Peyer's patch (tissue), 4 donors: ENCODE results near the gene SLC6A17. TPM values are rescaled to one million over a fixed set of nuclear protein-coding genes. Genes with fewer than 3 reads are reported as not detected.

Experiments used
- DNase-seq, 3 donors: peaks; one replicate each; pipeline ENCODE4 v3.0.0-alpha.2; 2017 to 2019
- H3K27ac ChIP-seq, 4 donors: fragments of 200-600 bp; sonication (generic); one replicate each; pipeline ENCODE4 v1.5.1; 2016 to 2019
- H3K27me3 ChIP-seq, 2 donors: fragments of 200-600 bp; sonication (generic); one replicate each; pipeline ENCODE4 v1.5.1; 2019
- H3K36me3 ChIP-seq, 3 donors: fragments of 200-600 bp; sonication (generic); one replicate each; pipeline ENCODE4 v1.5.1; 2016 to 2019
- H3K4me1 ChIP-seq, 4 donors: fragments of 200-600 bp; sonication (generic); one replicate each; pipeline ENCODE4 v1.5.1; 2016 to 2019
- H3K4me3 ChIP-seq, 4 donors: fragments of 200-600 bp; sonication (generic); 1 replicate in 3 of 4; 2 replicates in 1 of 4; pipeline ENCODE4 v1.5.1; 2016 to 2019; ENCODE audit warnings: mild to moderate bottlenecking in 1 of 4
- H3K9me3 ChIP-seq, 4 donors: fragments of 200-600 bp; sonication (generic); one replicate each; pipeline ENCODE4 v1.5.1; 2016 to 2019; ENCODE audit warnings: mild to moderate bottlenecking in 1 of 4
- POLR2A ChIP-seq, 2 donors: fragments of 450-650 bp; IDR thresholded peaks; one replicate each; pipeline ENCODE4 v1.5.1; 2017; ENCODE audit warnings: antibody characterized with exemption in 2 of 2, mild to moderate bottlenecking in 2 of 2, moderate library complexity in 2 of 2
- total RNA-seq, 4 donors: library from RNA; depleted of rRNA; stranded (reverse); fragments of >200 nt; gene quantifications; one replicate each; pipeline ENCODE4 v1.1.0, GENCODE V29; 2016
- TF ChIP-seq, protein P1 (sequence below), 6 experiments: fragments of 450-650 bp in 4 of 6; fragments of 200-600 bp in 2 of 6; sonication (generic) in 1 of 6; IDR thresholded peaks; one replicate each; pipeline ENCODE4 v1.5.1; 2017 to 2019; ENCODE audit warnings: antibody characterized with exemption in 6 of 6, mild to moderate bottlenecking in 3 of 6, moderate library complexity in 1 of 6

Gene SLC6A17
- total RNA-seq, 4 donors from 2014 or later: 0.13 to 0.28 TPM; not detected in 2

DNA sequence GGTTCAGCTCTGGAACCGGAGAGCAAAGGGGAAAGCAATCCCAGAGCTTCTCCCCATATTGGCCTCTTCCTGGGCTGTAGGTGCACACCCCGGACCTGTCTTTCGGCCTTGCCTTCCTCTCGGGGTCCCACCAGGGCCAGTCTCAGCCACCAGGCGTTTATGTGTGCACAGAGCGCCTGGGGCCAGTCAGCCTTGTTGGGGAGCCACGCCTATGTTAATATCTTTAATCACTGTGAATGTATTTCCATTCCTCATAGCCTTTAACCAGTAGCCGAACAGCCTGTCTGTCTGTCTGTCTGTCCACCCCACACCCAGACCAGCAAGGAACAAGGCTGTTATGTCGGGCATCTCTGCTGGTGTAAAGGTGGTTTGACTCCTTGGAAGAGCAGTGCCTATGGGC, 78.6 kb downstream of the SLC6A17 start:
- TF ChIP-seq, protein P1, sequence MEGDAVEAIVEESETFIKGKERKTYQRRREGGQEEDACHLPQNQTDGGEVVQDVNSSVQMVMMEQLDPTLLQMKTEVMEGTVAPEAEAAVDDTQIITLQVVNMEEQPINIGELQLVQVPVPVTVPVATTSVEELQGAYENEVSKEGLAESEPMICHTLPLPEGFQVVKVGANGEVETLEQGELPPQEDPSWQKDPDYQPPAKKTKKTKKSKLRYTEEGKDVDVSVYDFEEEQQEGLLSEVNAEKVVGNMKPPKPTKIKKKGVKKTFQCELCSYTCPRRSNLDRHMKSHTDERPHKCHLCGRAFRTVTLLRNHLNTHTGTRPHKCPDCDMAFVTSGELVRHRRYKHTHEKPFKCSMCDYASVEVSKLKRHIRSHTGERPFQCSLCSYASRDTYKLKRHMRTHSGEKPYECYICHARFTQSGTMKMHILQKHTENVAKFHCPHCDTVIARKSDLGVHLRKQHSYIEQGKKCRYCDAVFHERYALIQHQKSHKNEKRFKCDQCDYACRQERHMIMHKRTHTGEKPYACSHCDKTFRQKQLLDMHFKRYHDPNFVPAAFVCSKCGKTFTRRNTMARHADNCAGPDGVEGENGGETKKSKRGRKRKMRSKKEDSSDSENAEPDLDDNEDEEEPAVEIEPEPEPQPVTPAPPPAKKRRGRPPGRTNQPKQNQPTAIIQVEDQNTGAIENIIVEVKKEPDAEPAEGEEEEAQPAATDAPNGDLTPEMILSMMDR (IDR thresholded peaks at IDR 0.05): no peak
- TF ChIP-seq POLR2A (IDR thresholded peaks at IDR 0.05): no peak
- no peak for DNase-seq
- H3K27ac ChIP-seq: no peak overlapping the region
- no peak overlapping the region for H3K4me3 ChIP-seq
- peaks cover 0 to 5% (median 0%) of the 10 kb centered on the region in 4 donors for H3K4me1 ChIP-seq
- peaks cover 0 to 13% (median 0%) of the 10 kb centered on the region in 3 donors for H3K36me3 ChIP-seq
- H3K27me3 ChIP-seq: no peaks in the 10 kb centered on the region
- no peaks in the 10 kb centered on the region for H3K9me3 ChIP-seq

DNA sequence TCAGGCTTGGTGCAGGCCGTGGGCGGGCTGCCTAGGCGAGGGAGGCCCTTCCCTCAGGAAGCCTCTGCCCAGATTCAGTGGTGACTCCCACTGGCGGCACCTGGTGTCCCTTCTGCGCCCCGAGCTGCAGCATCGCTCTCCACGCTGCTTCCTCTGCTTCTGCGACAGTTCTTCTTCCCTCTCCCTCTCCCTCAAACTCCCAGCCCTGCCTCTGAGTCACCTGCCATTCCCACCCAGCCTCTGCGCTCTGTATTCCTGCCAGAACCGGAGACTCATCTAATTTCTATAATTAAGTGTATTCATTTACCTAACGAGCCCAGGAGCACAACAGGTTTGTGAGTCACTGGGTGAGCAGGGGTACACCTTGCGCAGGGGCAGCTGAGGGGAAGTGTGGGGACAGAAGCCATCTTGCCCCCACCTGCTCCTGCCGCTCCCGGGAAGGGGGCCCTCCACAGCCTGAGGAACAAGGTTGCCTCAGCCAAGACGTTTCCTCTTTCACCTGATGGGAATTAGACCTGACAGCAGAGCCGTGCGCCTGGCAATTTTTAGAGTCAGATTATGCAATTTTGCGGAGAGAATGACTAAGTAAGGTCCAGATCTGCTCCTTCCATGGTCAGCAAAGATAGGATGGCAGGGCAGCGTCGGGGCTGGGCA, 79.2 kb downstream of the SLC6A17 start:
- Histone ChIP-seq H3K36me3 (peaks cover 0 to 13% (median 0%) of the 10 kb centered on the region in 3 donors), H3K4me1 (peaks cover 0 to 5% (median 0%) of the 10 kb centered on the region in 4 donors), H3K27me3 (no peaks in the 10 kb centered on the region), H3K27ac (no peak overlapping the region), H3K9me3 (no peaks in the 10 kb centered on the region), H3K4me3 (no peak overlapping the region)
- DNase-seq: no peak
- TF ChIP-seq POLR2A (IDR thresholded peaks at IDR 0.05): no peak
- TF ChIP-seq, protein P1 (IDR thresholded peaks at IDR 0.05): no peak

DNA sequence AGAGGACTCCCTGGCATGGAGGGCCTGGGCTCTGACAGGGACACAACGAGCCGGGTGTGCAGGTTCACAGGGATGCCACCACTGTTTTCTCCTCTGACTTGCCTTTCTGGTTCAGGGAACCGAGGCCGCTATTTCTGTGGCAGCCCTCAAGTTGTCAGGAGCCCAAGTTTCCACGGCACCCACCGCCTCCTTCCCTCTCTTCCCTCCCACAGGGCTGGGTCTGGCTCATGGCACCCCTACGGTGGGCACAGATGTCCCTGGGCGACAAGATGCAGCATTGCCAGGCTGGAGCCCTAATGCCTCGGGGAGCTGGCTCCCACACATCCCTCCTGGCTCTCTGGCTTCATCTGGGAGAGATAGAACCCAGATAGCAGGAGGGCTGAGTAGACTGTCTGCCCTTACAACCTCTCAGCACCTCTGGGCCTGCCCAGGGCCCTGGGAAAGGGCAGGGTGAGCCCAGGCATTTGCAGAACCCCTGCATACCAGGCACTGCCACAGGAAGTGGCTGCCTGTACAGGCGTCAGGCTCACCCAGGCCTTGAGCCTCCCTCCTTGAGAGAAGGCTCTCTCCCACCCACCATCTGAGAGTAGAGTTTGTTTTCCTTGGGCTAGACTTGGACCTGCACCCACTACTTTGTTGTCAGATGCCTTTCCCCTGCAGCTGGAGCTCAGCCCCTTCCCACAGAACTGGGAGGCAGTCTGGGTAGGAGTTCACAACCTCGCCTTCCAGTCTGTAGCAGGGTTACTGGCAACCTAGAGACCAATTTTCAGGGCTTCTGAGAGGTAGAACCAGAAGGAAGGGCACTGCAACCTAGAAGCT, 80.3 kb downstream of the SLC6A17 start:
- Histone ChIP-seq H3K27me3 (no peaks in the 10 kb centered on the region), H3K36me3 (peaks cover 0 to 13% (median 0%) of the 10 kb centered on the region in 3 donors), H3K4me3 (no peak overlapping the region), H3K4me1 (peaks cover 0 to 5% (median 0%) of the 10 kb centered on the region in 4 donors), H3K9me3 (no peaks in the 10 kb centered on the region), H3K27ac (no peak overlapping the region)
- TF ChIP-seq, protein P1 (IDR thresholded peaks at IDR 0.05): no peak
- no peak for TF ChIP-seq POLR2A (IDR thresholded peaks at IDR 0.05)
- no peak for DNase-seq

DNA sequence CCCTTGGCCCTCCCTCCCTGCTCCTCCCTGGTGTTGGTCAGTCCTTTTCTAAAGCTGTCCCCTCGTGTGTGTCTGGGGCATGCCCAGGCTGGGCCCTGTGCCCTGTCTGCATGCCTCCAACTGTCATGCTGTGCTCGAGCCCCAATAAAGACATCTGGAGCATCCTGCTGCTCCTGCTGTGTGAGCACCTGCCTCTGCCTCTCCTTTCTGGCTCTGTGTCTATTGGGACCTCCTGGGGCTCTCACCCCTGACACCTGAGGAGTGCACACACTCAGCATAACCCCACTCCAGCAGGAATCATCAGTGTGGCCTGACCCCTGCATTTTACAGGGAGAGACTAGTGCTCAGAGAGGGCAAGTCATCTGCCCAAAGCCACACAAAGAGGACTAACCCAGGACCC, 83.6 kb downstream of the SLC6A17 start:
- Histone ChIP-seq H3K36me3 (peaks cover 0 to 13% (median 0%) of the 10 kb centered on the region in 3 donors), H3K27me3 (no peaks in the 10 kb centered on the region), H3K4me1 (peaks cover 0 to 12% (median 0%) of the 10 kb centered on the region in 4 donors), H3K4me3 (no peak overlapping the region), H3K9me3 (no peaks in the 10 kb centered on the region), H3K27ac (no peak overlapping the region)
- no peak for TF ChIP-seq POLR2A (IDR thresholded peaks at IDR 0.05)
- TF ChIP-seq, protein P1 (IDR thresholded peaks at IDR 0.05): no peak
- no peak for DNase-seq

DNA sequence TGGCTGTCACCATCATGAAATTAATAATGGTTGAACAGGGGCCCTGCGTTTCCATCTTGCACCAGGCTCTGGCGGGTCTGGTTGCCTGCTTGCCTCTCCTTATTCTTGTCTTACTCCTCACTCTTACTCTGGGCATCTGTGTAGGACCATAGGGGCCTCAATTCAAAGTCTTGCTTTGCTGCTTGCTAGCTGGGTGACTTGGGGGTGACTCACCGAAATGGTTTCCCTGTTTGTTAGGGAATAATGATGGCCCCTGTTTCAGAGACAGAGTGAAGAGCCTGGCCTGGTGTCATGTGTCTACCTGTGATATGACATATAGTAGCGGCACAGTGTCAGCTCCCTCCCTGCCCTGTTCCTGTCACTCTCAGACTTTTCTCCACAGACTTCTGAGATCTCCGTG, 84.4 kb downstream of the SLC6A17 start:
- Histone ChIP-seq H3K27ac (no peak overlapping the region), H3K36me3 (peaks cover 0 to 13% (median 0%) of the 10 kb centered on the region in 3 donors), H3K4me1 (peaks cover 0 to 12% (median 0%) of the 10 kb centered on the region in 4 donors), H3K4me3 (no peak overlapping the region), H3K9me3 (no peaks in the 10 kb centered on the region), H3K27me3 (no peaks in the 10 kb centered on the region)
- TF ChIP-seq, protein P1 (IDR thresholded peaks at IDR 0.05): no peak
- TF ChIP-seq POLR2A (IDR thresholded peaks at IDR 0.05): no peak
- no peak for DNase-seq
